Pancreas (tissue), 10 donors: ENCODE data around the gene MEIS1. TPM values are rescaled to one million over a fixed set of nuclear protein-coding genes. Genes with fewer than 3 reads are reported as not detected.

Source experiments
- ATAC-seq, 4 donors: fragments of 200-7000 bp; cut with Tn5 transposase; one replicate each; pipeline versions ENCODE4 v1.8.0 to v1.9.1; 2020; ENCODE audit warnings: mild to moderate bottlenecking in 4 of 4, moderate library complexity in 4 of 4
- DNase-seq, 6 donors: peaks; one replicate each; pipeline ENCODE4 v3.0.0-alpha.2; 2020
- FAIRE-seq: peaks from 2 replicates; lab custom pipeline; 2012; peaks lifted over from hg19 to GRCh38; lab: Jason Lieb, UNC
- H3K27ac ChIP-seq, 4 donors: fragments of 200-600 bp; sonication (generic); 1 replicate in 3 of 4; 2 replicates in 1 of 4; pipeline versions ENCODE4 v1.5.0 to v1.8.0; 2020
- H3K27me3 ChIP-seq, 4 donors: fragments of 200-600 bp; one replicate each; pipeline ENCODE4 v1.8.0; 2021
- H3K36me3 ChIP-seq, 3 donors: fragments of 200-600 bp; sonication (generic) in 1 of 3; one replicate each; pipeline versions ENCODE4 v1.5.0 to v1.8.0; 2020 to 2021
- H3K4me1 ChIP-seq, 3 donors: fragments of 200-600 bp; one replicate each; pipeline ENCODE4 v1.8.0; 2021
- H3K4me3 ChIP-seq, 4 donors: fragments of 200-600 bp; sonication (generic) in 2 of 4; one replicate each; pipeline versions ENCODE4 v1.5.0 to v1.8.0; 2020 to 2021
- H3K9me3 ChIP-seq, 4 donors: fragments of 200-600 bp; one replicate each; pipeline ENCODE4 v1.8.0; 2021
- WGBS, 2 donors: extraction: QIAGEN DNeasy Blood & Tissue Kit; methylation state at CpG; one replicate each; pipeline ENCODE4 v1.1.7; 2013; 5-methylcytosine and 5-hydroxymethylcytosine counted together
- intact Hi-C, 3 donors: fragments of 100-400 bp; cut with DNase I; formaldehyde crosslinking; loops; one replicate each; pipeline versions ENCODE4 v1.11.1 to v1.14.2; 2022
- polyA plus RNA-seq, 2 donors: library from polyadenylated mRNA; stranded (reverse); fragments of 200-250 nt; gene quantifications; one replicate each; pipeline ENCODE4 v1.2.3, GENCODE V29; 2013
- total RNA-seq, 6 donors: library from RNA; stranded (reverse); fragmentation: NEBNext Ultra II Directional in 4 of 6; extraction: Animal tissue kit (Norgen Biotek cat#: 25700) in 4 of 6; gene quantifications; one replicate each; pipeline versions ENCODE4 v1.2.1 to v1.2.4, GENCODE V29; 2021 to 2023
- TF ChIP-seq, protein P1 (sequence below), 4 donors: fragments of 200-600 bp; sonication (generic) in 3 of 4; IDR thresholded peaks; one replicate each; pipeline versions ENCODE4 v1.5.0 to v1.8.0; 2021; ENCODE audit warnings: antibody characterized with exemption in 4 of 4
- donor health status: healthy with polysubstance abuse.
- donor health status: DM: no; HTN: no; CAD: no; lungs with moderate emphysema.
- donor health status: DM: no; HTN: no; CAD: no.
- donor health status: control.
- donor health status: control.
- donor health status: Bipolar disorder and iron deficiency.
- donor health status: DM: yes; HTN: yes; CAD: no.
- donor health status: DM: no; HTN: no; CAD: no.
- donor health status: DM: no; HTN: no; CAD: no.
- donor health status: DM: yes; HTN: yes; CAD: no.

The MEIS1 gene
- total and polyA plus RNA-seq, 8 donors = 41.3 to 129 (median 58.4) TPM

- WGBS, 2 donors = 7 to 8% methylated on average over 1 of the region's 1 CpG
- ATAC-seq (peak in 3 of 4 donors; percentile 47 to 65 (median 52)), FAIRE-seq (no peak), DNase-seq (no peak)
- intact Hi-C loops = no loop called here
- TF ChIP-seq, protein P1, sequence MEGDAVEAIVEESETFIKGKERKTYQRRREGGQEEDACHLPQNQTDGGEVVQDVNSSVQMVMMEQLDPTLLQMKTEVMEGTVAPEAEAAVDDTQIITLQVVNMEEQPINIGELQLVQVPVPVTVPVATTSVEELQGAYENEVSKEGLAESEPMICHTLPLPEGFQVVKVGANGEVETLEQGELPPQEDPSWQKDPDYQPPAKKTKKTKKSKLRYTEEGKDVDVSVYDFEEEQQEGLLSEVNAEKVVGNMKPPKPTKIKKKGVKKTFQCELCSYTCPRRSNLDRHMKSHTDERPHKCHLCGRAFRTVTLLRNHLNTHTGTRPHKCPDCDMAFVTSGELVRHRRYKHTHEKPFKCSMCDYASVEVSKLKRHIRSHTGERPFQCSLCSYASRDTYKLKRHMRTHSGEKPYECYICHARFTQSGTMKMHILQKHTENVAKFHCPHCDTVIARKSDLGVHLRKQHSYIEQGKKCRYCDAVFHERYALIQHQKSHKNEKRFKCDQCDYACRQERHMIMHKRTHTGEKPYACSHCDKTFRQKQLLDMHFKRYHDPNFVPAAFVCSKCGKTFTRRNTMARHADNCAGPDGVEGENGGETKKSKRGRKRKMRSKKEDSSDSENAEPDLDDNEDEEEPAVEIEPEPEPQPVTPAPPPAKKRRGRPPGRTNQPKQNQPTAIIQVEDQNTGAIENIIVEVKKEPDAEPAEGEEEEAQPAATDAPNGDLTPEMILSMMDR (IDR thresholded peaks at IDR 0.05) = no peak
- Histone ChIP-seq H3K36me3 (peaks cover 0 to 34% (median 9%) of the 10 kb centered on the region in 3 donors), H3K27me3 (no peaks in the 10 kb centered on the region), H3K27ac (no peak overlapping the region), H3K4me1 (peaks cover 15 to 51% (median 45%) of the 10 kb centered on the region in 3 donors), H3K4me3 (no peak overlapping the region), H3K9me3 (no peaks in the 10 kb centered on the region)
Observed at GRCh38 chr2:66565291-66565690, 130.4 kb downstream of the MEIS1 start.

DNA sequence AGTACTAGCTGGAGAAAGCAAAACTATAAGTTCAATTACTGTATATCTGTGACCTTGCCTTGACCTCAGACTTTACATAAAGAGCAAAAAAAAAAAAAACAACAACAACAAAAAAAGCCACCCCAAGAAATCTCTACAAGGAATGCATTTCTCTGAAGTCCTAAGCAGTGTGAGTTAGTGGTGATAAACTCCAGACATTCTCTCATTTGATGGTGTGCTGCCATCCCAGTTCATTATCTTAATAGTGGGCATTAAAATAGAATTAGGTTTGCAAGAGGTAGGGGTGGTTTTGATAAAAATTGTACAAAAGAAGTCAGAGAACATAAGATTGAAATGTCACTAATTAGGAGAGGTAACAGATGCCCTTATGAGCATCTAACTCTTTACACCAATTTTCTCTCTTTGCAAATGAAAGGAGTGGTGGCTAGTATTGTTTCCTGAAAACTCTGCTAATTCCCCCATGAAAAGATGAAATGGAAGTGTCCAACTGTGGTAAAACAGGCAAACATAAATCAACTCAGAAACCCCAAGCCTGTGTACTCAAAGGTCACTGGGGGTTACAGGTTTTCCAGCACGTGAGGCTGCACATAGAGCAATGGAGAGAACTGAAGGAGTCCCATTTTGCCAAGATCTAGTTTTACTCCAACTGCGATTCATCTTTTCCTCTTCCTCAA lies 131.9 kb downstream of the MEIS1 start:
- H3K9me3 ChIP-seq = no peaks in the 10 kb centered on the region
- DNase-seq (no peak), FAIRE-seq (no peak), ATAC-seq (no peak)
- H3K36me3 ChIP-seq = peaks cover 0 to 36% (median 9%) of the 10 kb centered on the region in 3 donors
- peaks cover 11 to 39% (median 34%) of the 10 kb centered on the region in 3 donors for H3K4me1 ChIP-seq
- intact Hi-C loops = no loop called here
- no peak overlapping the region for H3K27ac ChIP-seq
- WGBS, 2 donors = 75 to 80% methylated on average over 2 of the region's 2 CpGs
- TF ChIP-seq, protein P1 (IDR thresholded peaks at IDR 0.05) = no peak
- no peak overlapping the region for H3K4me3 ChIP-seq
- H3K27me3 ChIP-seq = no peaks in the 10 kb centered on the region

DNA sequence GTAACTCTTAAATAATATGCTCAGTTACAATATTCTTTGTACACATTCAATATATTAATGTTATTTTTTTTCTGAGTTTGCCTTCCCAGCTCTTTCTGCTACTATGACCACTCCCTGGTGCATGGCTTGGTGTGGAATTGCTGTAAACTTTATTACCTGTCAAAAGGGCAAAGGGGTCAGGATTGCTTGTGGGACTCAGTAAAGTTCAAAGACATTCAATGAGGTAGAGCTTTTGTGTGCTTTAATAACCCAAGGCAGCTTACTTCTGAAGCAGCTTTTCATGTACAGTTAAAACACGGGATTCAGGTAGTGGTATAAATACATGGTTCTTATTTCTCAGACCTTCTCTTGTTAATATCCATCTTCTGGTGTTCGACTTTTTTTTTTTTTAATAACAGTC lies 132.8 kb downstream of the MEIS1 start:
- intact Hi-C loops = no loop called here
- FAIRE-seq = no peak
- WGBS, 2 donors = 73 to 82% methylated on average over 2 of the region's 2 CpGs

GRCh38 chr2:66568650-66569300 lies 133.8 kb downstream of the MEIS1 start:
- no peak for DNase-seq
- Histone ChIP-seq H3K9me3 (no peaks in the 10 kb centered on the region), H3K4me3 (no peak overlapping the region), H3K27me3 (no peaks in the 10 kb centered on the region), H3K36me3 (peaks cover 0 to 37% (median 9%) of the 10 kb centered on the region in 3 donors), H3K4me1 (peaks cover 8 to 36% (median 33%) of the 10 kb centered on the region in 3 donors), H3K27ac (peak overlapping the region in 2 of 4 donors; percentile 13 to 16)
- intact Hi-C loops = no loop called here
- ATAC-seq = no peak
- TF ChIP-seq, protein P1 (IDR thresholded peaks at IDR 0.05) = no peak
- FAIRE-seq = no peak
- WGBS, 2 donors = 86 to 91% methylated on average over 4 of the region's 4 CpGs

More for the DNA sequence above, 132.8 kb downstream of the MEIS1 start:
- Histone ChIP-seq H3K27ac (no peak overlapping the region), H3K4me3 (no peak overlapping the region), H3K27me3 (no peaks in the 10 kb centered on the region), H3K9me3 (no peaks in the 10 kb centered on the region), H3K36me3 (peaks cover 0 to 37% (median 9%) of the 10 kb centered on the region in 3 donors), H3K4me1 (peaks cover 9 to 39% (median 34%) of the 10 kb centered on the region in 3 donors)
- DNase-seq (no peak), ATAC-seq (no peak)
- TF ChIP-seq, protein P1 (IDR thresholded peaks at IDR 0.05) = no peak
